ENCODE measurements around the gene AMOTL1. TPM values are rescaled to one million over a fixed set of nuclear protein-coding genes. Genes with fewer than 3 reads are reported as not detected.

Gene AMOTL1
- total and polyA plus RNA-seq, 2 donors (not counting 3 experiments of a cell fraction or from before 2014, with no cell fraction given) = 12.5 to 37.8 TPM

DNA sequence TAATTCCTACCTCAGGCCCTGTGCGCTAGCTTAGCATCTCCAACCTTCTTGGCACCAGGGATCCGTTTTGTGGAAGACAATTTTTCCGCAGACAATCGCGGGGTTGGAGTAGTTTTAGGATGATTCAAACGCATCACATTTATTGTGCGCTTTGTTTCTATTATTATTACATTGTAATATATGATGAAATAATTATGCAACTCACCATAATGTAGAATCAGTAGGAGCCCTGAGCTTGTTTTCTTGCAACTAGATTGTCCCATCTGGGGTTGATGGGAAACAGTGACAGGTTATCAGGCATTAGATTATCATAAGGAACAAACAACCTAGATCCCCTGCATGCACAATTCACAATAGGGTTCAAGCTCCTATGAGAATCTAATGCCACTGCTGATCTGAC is 52.3 kb downstream of the AMOTL1 start:
- dilution Hi-C loops (cut with MboI; ENCODE audit: extremely low pct_ligation_motif_present, low sequenced_read_pairs) = no loop called here
- Histone ChIP-seq H3K36me3 (ENCODE audit: control insufficient read depth in 2 of 2, extremely low read depth in 1 of 2, insufficient read depth in 2 of 2, low read length in 2 of 2) (peaks cover 0 to 18% of the 10 kb centered on the region in 2 experiments), H3K27ac (ENCODE audit: insufficient read depth, low read depth, low read length) (no peak overlapping the region), H3K9me1 (replicated peaks; ENCODE audit: control insufficient read depth, extremely low read depth, insufficient read depth, low read length) (no peaks in the 10 kb centered on the region), H3K27me3 (ENCODE audit: control insufficient read depth in 2 of 2, insufficient read depth in 2 of 2, low read length in 2 of 2) (no peaks in the 10 kb centered on the region), H3K79me2 (ENCODE audit: control insufficient read depth, insufficient read depth, low read length) (peaks cover 5% of the 10 kb centered on the region), H3K4me1 (ENCODE audit: control insufficient read depth, extremely low read depth, insufficient read depth, low read length) (no peaks in the 10 kb centered on the region), H3K9ac (replicated peaks; ENCODE audit: extremely low read depth, insufficient read depth, low read length) (no peak overlapping the region), H3K4me2 (ENCODE audit: insufficient read depth, low read length) (no peak overlapping the region), H3K4me3 (replicated peaks in 1 of 3; ENCODE audit: insufficient read depth in 1 of 3, low read depth in 1 of 3, low read length in 3 of 3) (no peak overlapping the region), H4K20me1 (replicated peaks; ENCODE audit: control insufficient read depth, extremely low read depth, insufficient read depth, low read length) (no peaks in the 10 kb centered on the region), H2AFZ (ENCODE audit: low read depth, low read length) (no peak overlapping the region), H3K9me3 (replicated peaks; ENCODE audit: control insufficient read depth, insufficient read depth, low read length) (no peaks in the 10 kb centered on the region)
- TF ChIP-seq CTCF (IDR thresholded peaks at IDR 0.05; ENCODE audit: extremely low read depth in 1 of 2, insufficient read depth in 1 of 2, low read depth in 1 of 2, low read length in 2 of 2) (no peak), POLR2AphosphoS5 (IDR thresholded peaks at IDR 0.05; ENCODE audit: insufficient read depth, low read depth, low read length) (no peak), EZH2 (IDR thresholded peaks at IDR 0.05; ENCODE audit: borderline replicate concordance, low read depth, low read length, severe bottlenecking) (no peak), MYC (IDR thresholded peaks at IDR 0.05; ENCODE audit: low read depth, low read length) (no peak), GATA2 (IDR thresholded peaks at IDR 0.05; ENCODE audit: insufficient read depth, insufficient read length, low read depth, low read length) (no peak), JUN (IDR thresholded peaks at IDR 0.05; ENCODE audit: borderline replicate concordance, insufficient read depth, insufficient read length, low read depth) (no peak), FOS (IDR thresholded peaks at IDR 0.05; ENCODE audit: borderline replicate concordance, insufficient read depth, low read length) (no peak), POLR2A (IDR thresholded peaks at IDR 0.05; ENCODE audit: low read depth, low read length) (no peak), MAX (IDR thresholded peaks at IDR 0.05; ENCODE audit: insufficient read depth, insufficient read length) (no peak)
- ChIA-PET CTCF (interaction anchor here (0.8 to 1.6 kb wide), 3 partner anchors 15 to 35 kb away, joined by 3 to 6 read pairs (median 3); no protein-coding TSS in a partner anchor), POLR2A (no interaction called here)
- intact Hi-C loops (cut with micrococcal nuclease) = no loop called here
- BruUV-seq (replicated peaks) = no TSS peak
- DNase-seq (ENCODE audit: low read depth, low spot score) (no peak), FAIRE-seq (no peak)

Measured in endothelial cell of umbilical vein (primary cell).